ENCODE measurements around the gene MRPL14.

MRPL14 gene

GRCh38 chr6:44161997-44162338 lies 34.7 kb upstream of the MRPL14 start:
- Histone ChIP-seq H3K9ac (ENCODE audit: low read depth, low read length) (no peak overlapping the region), H3K4me3 (ENCODE audit: low read length) (no peak overlapping the region), H3K36me3 (ENCODE audit: insufficient read depth, low read length) (no peaks in the 10 kb centered on the region), H3K9me3 (replicated peaks; ENCODE audit: low read length) (no peaks in the 10 kb centered on the region), H3K27me3 (ENCODE audit: control insufficient read depth, insufficient read depth, low read length) (peaks cover 34% of the 10 kb centered on the region), H3K4me2 (ENCODE audit: low read length) (no peak overlapping the region), H3K4me1 (ENCODE audit: control insufficient read depth, insufficient read depth, low read length) (peaks cover 11% of the 10 kb centered on the region)

- Histone ChIP-seq H3K27me3 (ENCODE audit: control insufficient read depth, insufficient read depth, low read length) (peaks cover 10% of the 10 kb centered on the region), H3K9ac (ENCODE audit: low read depth, low read length) (no peak within 1 kb of the TSS), H3K4me2 (ENCODE audit: low read length) (no peak within 1 kb of the TSS), H3K4me3 (ENCODE audit: low read length) (no peak within 1 kb of the TSS), H3K36me3 (ENCODE audit: insufficient read depth, low read length) (peaks cover 1% of the 10 kb centered on the region), H3K4me1 (ENCODE audit: control insufficient read depth, insufficient read depth, low read length) (peaks cover 11% of the 10 kb centered on the region), H3K9me3 (replicated peaks; ENCODE audit: low read length) (no peaks in the 10 kb centered on the region)
Observed at GRCh38 chr6:44158770-44159228, 31.5 kb upstream of the MRPL14 start, which contains the start of gene CAPN11. Gene CAPN11 (plus strand): TSS chr6:44158820. CDS start chr6:44158849, 29 bp downstream.

DNA sequence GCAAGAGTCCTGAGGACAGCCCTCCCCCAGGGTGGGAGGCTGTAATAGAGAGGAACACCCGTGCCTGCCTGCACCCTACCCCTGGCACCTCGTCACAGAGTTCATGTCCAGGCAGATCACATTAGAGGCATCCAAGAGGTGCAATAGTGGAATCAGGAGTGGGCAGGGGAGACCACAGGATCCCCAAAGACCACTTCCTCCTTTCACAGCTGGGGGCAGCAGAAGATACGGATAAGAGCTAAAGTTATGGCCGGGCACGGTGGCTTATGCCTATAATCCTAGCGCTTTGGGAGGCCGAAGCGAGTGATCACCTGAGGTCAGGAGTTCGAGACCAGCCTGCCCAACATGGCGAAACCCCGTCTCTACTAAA lies 29.9 kb upstream of the MRPL14 start:
- Histone ChIP-seq H3K36me3 (ENCODE audit: insufficient read depth, low read length) (peaks cover 16% of the 10 kb centered on the region), H3K4me2 (ENCODE audit: low read length) (no peak overlapping the region)

GRCh38 chr6:44156494-44157151 lies 29.4 kb upstream of the MRPL14 start:
- Histone ChIP-seq H3K36me3 (ENCODE audit: insufficient read depth, low read length) (peaks cover 16% of the 10 kb centered on the region), H3K4me3 (ENCODE audit: low read length) (no peak overlapping the region), H3K4me1 (ENCODE audit: control insufficient read depth, insufficient read depth, low read length) (peaks cover 4% of the 10 kb centered on the region), H3K4me2 (ENCODE audit: low read length) (no peak overlapping the region), H3K9ac (ENCODE audit: low read depth, low read length) (no peak overlapping the region), H3K9me3 (replicated peaks; ENCODE audit: low read length) (no peaks in the 10 kb centered on the region), H3K27me3 (ENCODE audit: control insufficient read depth, insufficient read depth, low read length) (no peaks in the 10 kb centered on the region)

More for the DNA sequence above, 29.9 kb upstream of the MRPL14 start:
- H3K9ac ChIP-seq (ENCODE audit: low read depth, low read length): no peak overlapping the region
- no peak overlapping the region for H3K4me3 ChIP-seq (ENCODE audit: low read length)
- peaks cover 9% of the 10 kb centered on the region for H3K4me1 ChIP-seq (ENCODE audit: control insufficient read depth, insufficient read depth, low read length)
- no peaks in the 10 kb centered on the region for H3K27me3 ChIP-seq (ENCODE audit: control insufficient read depth, insufficient read depth, low read length)
- H3K9me3 ChIP-seq (replicated peaks; ENCODE audit: low read length): no peaks in the 10 kb centered on the region

GRCh38 chr6:44154067-44154466 lies 26.8 kb upstream of the MRPL14 start:
- Histone ChIP-seq H3K4me2 (ENCODE audit: low read length) (no peak overlapping the region), H3K9me3 (replicated peaks; ENCODE audit: low read length) (no peaks in the 10 kb centered on the region), H3K4me1 (ENCODE audit: control insufficient read depth, insufficient read depth, low read length) (no peaks in the 10 kb centered on the region), H3K36me3 (ENCODE audit: insufficient read depth, low read length) (peaks cover 25% of the 10 kb centered on the region), H3K27me3 (ENCODE audit: control insufficient read depth, insufficient read depth, low read length) (no peaks in the 10 kb centered on the region), H3K4me3 (ENCODE audit: low read length) (no peak overlapping the region), H3K9ac (ENCODE audit: low read depth, low read length) (no peak overlapping the region)

DNA sequence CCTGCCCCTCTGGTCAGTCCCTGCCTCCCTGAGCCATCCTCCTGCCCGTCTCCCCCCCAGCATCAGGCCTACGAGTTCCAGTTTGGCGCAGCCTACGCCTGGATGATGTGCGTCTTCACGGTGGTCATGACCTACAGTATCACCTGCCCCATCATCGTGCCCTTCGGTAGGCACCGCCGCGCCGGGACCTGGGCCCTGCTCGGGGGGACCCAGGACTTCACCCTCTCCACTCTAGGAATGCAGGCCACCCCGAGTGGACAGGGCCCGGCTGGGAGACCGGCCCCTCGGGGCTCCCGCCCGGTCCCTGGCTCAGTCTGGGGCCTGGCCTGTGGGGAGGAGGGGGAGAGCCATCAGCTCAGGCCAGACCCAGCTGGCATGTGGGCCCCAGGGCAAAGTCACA lies 25.3 kb upstream of the MRPL14 start:
- no peak overlapping the region for H3K4me2 ChIP-seq (ENCODE audit: low read length)
- no peaks in the 10 kb centered on the region for H3K9me3 ChIP-seq (replicated peaks; ENCODE audit: low read length)
- H3K4me3 ChIP-seq (ENCODE audit: low read length): no peak overlapping the region
- no peaks in the 10 kb centered on the region for H3K4me1 ChIP-seq (ENCODE audit: control insufficient read depth, insufficient read depth, low read length)
- no peak overlapping the region for H3K9ac ChIP-seq (ENCODE audit: low read depth, low read length)
- H3K27me3 ChIP-seq (ENCODE audit: control insufficient read depth, insufficient read depth, low read length): no peaks in the 10 kb centered on the region
- peaks cover 39% of the 10 kb centered on the region for H3K36me3 ChIP-seq (ENCODE audit: insufficient read depth, low read length)

DNA sequence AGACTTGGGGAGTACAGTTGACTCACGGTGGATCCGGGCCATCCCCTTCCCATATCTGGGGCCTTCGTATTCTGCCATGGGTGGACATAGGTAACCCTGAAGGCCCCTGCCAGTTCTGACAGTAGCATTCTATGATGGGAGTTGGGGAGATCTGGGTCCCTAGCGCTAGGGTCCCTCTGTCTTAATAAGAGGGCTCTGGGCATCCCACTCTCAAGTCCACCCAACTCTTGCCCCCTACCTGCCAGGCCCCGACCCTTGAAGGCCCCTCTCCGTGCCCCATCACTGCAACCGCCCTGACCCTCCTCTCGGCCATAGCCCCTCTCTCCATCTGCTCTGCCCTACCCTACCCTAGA lies 24.8 kb upstream of the MRPL14 start:
- H3K27me3 ChIP-seq (ENCODE audit: control insufficient read depth, insufficient read depth, low read length): no peaks in the 10 kb centered on the region
- no peak overlapping the region for H3K4me3 ChIP-seq (ENCODE audit: low read length)
- no peaks in the 10 kb centered on the region for H3K9me3 ChIP-seq (replicated peaks; ENCODE audit: low read length)
- no peaks in the 10 kb centered on the region for H3K4me1 ChIP-seq (ENCODE audit: control insufficient read depth, insufficient read depth, low read length)
- no peak overlapping the region for H3K9ac ChIP-seq (ENCODE audit: low read depth, low read length)
- peaks cover 44% of the 10 kb centered on the region for H3K36me3 ChIP-seq (ENCODE audit: insufficient read depth, low read length)
- H3K4me2 ChIP-seq (ENCODE audit: low read length): no peak overlapping the region

- no peak overlapping the region for H3K4me2 ChIP-seq (ENCODE audit: low read length)
- H3K4me3 ChIP-seq (ENCODE audit: low read length): no peak overlapping the region
- no peaks in the 10 kb centered on the region for H3K9me3 ChIP-seq (replicated peaks; ENCODE audit: low read length)
- H3K4me1 ChIP-seq (ENCODE audit: control insufficient read depth, insufficient read depth, low read length): no peaks in the 10 kb centered on the region
- H3K27me3 ChIP-seq (ENCODE audit: control insufficient read depth, insufficient read depth, low read length): no peaks in the 10 kb centered on the region
- H3K36me3 ChIP-seq (ENCODE audit: insufficient read depth, low read length): peaks cover 48% of the 10 kb centered on the region
- no peak overlapping the region for H3K9ac ChIP-seq (ENCODE audit: low read depth, low read length)
Observed at GRCh38 chr6:44151348-44152108, 24.3 kb upstream of the MRPL14 start.

GRCh38 chr6:44150317-44150917 lies 23.2 kb upstream of the MRPL14 start:
- Histone ChIP-seq H3K9me3 (replicated peaks; ENCODE audit: low read length) (no peaks in the 10 kb centered on the region), H3K27me3 (ENCODE audit: control insufficient read depth, insufficient read depth, low read length) (no peaks in the 10 kb centered on the region), H3K4me1 (ENCODE audit: control insufficient read depth, insufficient read depth, low read length) (no peaks in the 10 kb centered on the region), H3K4me2 (ENCODE audit: low read length) (no peak overlapping the region), H3K36me3 (ENCODE audit: insufficient read depth, low read length) (peaks cover 56% of the 10 kb centered on the region), H3K9ac (ENCODE audit: low read depth, low read length) (no peak overlapping the region), H3K4me3 (ENCODE audit: low read length) (no peak overlapping the region)

GRCh38 chr6:44149369-44150012 lies 22.2 kb upstream of the MRPL14 start:
- Histone ChIP-seq H3K9me3 (replicated peaks; ENCODE audit: low read length) (no peaks in the 10 kb centered on the region), H3K9ac (ENCODE audit: low read depth, low read length) (no peak overlapping the region), H3K4me3 (ENCODE audit: low read length) (no peak overlapping the region), H3K4me1 (ENCODE audit: control insufficient read depth, insufficient read depth, low read length) (no peaks in the 10 kb centered on the region), H3K36me3 (ENCODE audit: insufficient read depth, low read length) (peaks cover 57% of the 10 kb centered on the region), H3K4me2 (ENCODE audit: low read length) (no peak overlapping the region), H3K27me3 (ENCODE audit: control insufficient read depth, insufficient read depth, low read length) (no peaks in the 10 kb centered on the region)

DNA sequence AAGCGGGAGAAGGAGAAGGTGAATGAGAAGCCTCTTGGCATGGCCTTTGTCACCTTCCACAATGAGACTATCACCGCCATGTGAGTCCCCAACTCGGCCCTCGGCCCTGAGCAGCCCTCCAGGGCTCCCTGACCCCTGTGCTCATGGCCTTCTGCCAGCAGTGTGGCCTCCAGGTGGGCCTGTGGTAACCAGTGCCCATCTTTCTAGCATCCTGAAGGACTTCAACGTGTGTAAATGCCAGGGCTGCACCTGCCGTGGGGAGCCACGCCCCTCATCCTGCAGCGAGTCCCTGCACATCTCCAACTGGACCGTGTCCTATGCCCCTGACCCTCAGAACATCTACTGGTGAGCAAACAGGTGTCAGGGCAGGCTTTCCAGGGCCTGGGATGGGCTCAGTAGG lies 21.1 kb upstream of the MRPL14 start:
- Histone ChIP-seq H3K4me2 (ENCODE audit: low read length) (no peak overlapping the region), H3K4me3 (ENCODE audit: low read length) (no peak overlapping the region), H3K27me3 (ENCODE audit: control insufficient read depth, insufficient read depth, low read length) (no peaks in the 10 kb centered on the region), H3K36me3 (ENCODE audit: insufficient read depth, low read length) (peaks cover 58% of the 10 kb centered on the region), H3K4me1 (ENCODE audit: control insufficient read depth, insufficient read depth, low read length) (no peaks in the 10 kb centered on the region), H3K9ac (ENCODE audit: low read depth, low read length) (no peak overlapping the region), H3K9me3 (replicated peaks; ENCODE audit: low read length) (no peaks in the 10 kb centered on the region)
